Stimulated activated CD4-positive, alpha-beta T cell treated with anti-CD3 and anti-CD28 coated beads, Interleukin-1b, Interleukin-23, amount 100 ng/mL, for 48 hours (primary cell): ENCODE results near the gene LCN9.

ENCODE experiments used
- DNase-seq: peaks from one replicate; pipeline ENCODE4 v3.0.0-alpha.2; 2020

LCN9 gene

DNA sequence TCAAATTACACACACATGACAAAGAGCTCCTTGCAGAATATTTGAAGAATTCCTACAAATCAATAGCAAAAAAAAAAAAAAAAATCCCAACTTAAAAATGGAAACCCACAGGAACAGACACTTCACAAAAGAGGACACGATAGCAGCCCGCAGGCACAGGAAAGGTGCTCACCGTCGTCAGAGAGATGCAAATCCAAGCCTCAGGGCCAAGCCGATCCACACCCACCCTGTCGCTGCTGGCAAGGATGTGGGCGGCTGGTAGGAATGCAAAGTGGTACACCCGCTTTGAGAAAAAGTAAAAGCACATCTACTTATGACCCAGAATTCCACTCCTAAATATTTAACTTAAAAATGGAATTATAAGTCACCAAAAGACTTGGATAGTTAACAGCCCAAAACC is 10.8 kb downstream of the LCN9 start:
- DNase-seq, result no peak

DNA sequence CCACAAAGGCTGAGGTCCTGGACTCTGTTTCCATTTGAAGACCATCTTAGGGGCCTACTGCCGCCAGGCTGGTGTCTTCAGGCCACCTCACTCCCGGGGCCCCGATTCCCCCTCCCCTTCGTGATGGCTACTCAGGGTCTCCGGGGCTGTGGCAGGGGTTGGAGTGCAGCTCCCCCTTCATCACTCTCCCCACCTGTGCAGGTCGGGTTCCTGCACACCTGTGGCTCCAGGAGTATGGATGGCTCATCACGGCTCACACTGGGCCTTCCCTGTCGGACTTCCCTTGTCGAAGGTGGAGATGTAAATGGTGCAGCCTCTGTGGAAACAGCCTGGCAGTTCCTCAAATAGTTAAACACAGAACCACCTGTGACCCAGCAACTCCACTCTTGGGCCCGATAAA is 11.9 kb downstream of the LCN9 start:
- DNase-seq, result no peak

DNA sequence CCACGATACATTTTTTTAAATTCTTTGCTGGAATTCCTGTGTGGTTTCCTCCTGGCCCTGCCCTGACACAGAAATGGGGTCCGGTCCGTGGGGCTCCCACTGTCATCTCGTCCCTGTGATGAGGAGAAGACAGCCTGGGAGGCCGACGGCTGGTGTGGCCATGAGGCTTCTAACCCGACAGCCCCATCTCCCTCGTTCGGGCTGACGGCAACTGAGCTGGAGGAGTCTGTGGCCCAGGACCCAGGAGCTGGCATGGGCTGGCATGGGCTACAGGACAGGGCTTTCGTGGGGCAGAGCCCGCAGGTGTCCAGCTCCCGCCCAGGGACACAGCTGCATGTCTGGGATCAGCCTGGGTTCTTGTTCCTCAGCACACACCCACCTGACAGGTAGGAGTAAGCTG is 13.8 kb downstream of the LCN9 start:
- DNase-seq, result no peak

DNA sequence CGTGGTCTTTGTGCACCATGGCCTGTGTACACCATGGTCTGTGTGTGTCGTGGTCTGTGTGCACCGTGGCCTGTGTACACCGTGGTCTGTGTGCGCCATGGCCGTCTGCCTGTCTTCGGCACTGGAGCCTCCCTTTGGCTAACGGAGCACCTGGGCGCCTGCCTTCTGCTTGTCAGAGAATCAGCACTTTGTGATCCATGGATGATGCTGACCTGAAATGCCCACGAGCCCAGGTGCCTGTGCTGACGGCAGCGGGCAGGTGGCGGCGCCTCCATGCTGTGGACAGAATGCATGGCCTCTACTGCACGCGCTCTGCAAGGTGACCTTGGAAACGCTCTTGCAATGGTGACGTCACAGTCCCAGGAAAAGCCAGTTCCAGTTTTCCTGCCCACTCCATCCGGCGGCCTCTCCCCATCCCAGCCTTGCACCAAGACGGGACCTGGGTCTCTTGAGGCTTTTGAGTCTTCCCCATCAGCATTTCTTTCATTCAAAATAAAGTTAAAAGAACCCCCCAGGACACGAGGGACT is 14.6 kb downstream of the LCN9 start:
- no peak for DNase-seq

DNA sequence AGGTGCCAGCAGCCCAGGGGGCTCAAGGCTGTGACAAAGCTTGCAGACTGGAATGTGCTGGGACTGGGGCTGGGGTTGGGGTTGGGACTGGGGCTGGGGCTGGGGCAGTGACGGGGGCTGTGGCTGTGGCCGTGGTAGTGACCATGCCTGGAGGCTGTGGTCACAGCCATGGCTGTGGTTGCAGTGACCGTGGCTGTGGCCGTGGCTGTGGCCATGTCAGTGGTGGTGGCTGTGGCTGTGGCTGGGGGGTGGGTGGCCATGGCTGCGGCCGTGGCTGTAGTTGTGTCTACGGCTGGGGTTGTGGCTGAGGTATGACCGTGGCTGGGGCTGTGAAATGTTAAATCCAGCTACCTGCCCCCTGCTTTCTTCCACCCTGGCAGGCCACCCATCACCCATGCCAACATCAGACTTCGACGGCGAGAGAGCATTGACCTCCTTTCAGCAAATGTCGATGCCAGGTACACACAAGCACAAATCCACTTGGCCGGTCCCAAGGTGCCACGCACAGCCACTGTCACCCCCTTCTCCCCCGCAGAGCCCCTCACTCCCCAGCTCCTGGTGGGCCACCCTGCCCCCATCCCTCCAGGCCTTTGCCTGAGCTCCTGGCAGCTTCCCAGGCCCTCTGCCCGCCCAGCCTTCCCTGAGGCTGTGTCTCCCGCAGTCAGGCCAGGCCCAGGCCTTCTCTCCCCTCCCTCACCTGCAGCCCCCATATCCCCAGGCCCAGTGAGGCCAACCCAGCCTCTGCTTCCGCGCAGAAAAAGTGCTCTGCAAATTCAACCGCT is 15.3 kb downstream of the LCN9 start:
- DNase-seq, result no peak

DNA sequence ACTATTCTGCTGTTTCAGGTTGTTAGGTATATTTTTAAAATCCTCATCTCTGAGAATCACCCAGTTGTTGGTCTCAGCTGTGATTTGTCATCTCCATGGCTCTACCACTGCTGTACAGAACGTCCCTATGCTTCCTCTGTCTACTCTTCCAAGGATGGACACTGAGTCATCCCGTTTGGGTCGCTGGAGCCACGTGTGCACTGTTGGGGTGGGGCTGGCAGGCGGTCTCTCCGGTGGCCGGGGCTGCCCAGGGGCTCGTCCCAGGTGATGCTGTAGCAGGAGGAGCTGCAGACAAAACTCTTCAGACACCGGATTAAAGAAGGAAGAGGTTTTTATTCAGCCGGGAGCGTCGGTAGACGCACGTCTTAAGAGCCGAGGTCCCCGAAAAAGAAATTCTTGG is 16.9 kb downstream of the LCN9 start:
- no peak for DNase-seq

DNA sequence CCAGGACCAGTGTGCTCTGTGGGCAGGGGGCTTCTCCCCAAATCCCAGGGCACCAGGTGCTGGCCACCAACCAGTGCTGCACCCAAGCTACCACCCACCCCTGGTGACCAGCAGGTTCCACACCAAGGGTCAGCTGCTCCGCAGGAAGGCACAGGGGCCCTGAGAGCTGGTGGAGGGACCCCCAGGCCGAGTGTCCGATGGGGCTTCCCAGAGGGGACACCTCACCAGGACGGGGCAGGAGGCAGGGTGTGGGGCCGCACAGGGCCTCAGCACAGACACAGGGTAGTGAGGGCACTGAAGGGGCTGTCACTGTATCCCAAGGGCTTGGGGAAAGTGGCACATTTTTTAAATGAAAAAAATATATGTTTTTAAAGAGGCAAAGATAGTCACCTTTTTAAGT is 18.1 kb downstream of the LCN9 start:
- DNase-seq, result no peak

DNA sequence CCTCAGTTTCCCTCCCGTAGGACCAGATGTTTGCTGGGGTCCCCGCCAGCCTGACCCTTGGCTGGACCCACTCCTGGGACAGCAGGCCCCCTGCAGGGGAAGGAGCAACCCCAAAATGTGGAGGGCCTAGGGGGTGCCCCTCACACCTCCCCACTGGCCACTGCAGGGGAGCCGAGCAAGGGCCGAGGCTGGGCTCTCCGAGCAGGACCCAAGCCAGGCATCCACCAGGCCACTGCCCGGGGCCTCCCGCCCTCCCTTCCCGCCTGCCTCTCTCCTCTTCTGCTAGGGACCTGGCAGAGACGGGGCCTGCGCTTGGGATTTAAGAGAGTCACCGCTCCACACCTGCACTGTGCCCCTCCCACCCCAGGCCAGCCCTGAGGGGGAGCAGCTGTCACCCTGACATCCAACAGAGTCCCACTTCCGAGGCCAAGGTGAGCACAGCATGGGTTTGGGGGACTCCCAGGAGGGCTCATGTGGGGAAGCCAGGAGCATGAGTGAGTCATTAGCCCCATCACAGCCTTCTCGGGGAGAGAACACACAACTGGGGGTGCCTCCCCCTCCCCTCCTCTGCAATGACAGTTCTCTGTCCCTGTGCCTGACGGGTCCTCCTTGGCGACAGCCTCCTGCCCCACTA is 20.4 kb downstream of the LCN9 start:
- no peak for DNase-seq

DNA sequence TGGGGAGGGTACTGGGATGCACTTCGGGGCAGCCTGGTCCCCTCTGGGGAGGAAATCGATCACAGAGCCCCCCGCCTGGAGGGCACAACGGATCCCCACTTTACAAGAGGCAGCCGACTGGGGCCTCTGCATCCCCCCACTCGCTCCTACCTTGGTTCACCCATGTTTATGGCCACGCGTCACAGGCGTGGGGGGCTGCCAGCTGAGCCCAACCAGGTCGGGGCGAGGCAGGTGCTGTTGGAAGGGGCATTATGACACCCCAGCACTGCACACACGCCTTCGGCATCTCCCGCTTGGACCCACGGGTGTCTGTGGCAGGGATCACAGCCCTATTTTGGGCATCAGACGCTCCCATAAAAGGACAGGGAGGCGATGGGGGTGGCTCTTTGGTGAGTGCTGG is 21.6 kb downstream of the LCN9 start:
- DNase-seq, result no peak

DNA sequence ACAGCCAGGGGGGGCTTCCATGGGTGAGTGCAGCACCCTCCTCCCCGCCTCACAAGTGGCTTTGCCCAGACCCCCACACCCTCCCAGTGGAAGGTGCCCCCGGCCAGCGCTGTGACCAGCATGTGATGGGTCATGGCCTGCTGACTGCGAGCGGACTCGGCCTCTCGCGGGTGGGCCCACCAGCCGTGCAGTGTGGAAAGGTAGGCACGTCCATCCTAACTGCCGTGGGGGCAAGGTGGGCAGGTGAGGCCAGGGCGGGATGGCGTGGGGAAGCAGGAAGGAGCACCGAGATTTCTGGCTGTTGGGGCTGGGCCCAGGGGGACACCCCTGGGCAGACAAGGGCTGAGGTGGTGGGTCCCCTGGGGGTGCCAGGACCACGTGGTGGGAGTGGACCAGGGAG is 24.1 kb downstream of the LCN9 start:
- no peak for DNase-seq

DNA sequence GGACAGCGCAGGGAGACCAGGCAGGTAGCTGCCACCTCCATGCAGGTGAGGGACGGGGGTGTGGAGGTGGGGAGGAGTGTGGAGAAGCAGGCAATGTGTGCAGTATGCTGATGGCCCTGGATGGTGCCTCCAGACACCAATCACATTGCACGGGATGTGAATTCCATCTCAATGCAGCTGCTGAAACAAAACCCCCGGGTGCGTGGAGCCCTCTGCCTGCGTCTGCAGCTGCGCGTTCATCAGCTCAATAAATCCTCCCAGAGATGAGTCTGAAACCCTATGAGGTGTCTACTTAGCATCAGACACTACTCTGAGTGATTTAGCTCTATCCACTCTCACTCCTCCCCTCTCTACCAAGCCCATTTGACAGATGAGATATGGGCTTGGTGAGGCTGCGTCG is 25.9 kb downstream of the LCN9 start:
- no peak for DNase-seq

DNA sequence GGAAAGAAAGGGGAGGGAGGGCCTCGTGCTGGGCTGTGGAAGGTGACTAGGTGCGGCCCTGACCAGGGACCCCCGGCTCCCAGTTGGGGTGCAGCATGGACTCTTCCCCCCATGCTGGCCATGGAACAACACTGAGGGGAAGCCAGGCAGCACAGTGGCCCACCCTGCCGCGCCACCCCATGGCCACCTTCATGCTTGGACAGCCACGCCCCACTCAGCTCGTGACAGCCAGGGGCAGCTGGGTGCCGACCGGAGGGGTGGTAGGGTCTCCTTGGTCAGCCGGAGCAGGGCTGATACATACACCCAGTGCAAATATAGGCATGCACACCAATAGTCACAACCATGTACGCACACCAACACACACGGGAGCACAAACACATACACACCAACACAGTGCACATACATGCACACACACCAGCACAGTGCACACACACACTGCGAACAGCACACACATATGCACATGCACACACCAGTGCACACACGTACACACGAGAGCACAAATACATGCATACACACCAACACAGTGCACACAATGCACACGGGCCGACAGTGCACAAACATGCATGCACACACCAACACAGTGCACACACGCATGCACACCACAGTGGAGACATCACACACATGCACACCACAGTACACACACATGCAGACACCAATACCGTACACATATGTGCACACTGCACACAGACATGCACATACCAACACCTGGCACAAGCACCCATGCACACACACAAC is 27.9 kb downstream of the LCN9 start:
- no peak for DNase-seq

DNA sequence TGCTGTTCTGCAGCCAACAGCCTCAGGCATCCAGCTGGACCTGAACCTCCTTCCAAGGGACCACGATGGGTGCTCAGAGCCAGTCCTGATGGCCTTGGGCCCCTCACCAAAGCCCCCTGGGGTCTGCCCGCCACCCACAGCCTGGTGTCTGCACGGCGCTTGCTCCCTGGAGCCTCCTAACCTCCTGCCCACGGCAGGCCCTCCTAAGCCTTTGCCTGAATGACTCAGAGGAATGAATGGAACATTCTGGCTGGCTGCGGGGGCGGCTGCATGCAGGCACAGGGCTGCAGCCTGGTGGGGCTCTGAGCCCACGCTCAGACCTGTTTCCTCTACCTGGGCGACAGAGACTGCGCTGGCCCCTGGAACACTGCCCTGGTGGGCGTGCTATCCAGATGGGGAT is 29.3 kb downstream of the LCN9 start:
- DNase-seq, result no peak

DNA sequence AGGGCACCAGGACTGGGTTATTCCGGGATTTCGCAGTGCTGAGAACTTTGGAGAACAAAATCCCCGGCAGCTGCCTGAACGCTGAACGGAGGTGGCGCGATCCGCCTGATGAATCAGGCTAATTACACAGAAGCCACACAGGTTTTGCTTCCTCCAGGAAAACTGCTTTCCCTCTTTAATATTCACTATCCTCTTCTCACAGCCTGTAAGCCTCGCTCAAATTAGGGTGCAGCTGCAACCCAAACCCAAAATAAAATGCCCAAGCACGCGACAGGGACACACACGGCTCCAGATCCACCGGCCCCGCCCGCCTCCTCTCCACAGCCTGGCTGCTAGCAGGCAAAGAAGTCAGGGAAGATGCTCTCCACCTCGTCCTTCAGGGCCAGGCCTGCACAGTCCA is 30.2 kb downstream of the LCN9 start:
- no peak for DNase-seq

DNA sequence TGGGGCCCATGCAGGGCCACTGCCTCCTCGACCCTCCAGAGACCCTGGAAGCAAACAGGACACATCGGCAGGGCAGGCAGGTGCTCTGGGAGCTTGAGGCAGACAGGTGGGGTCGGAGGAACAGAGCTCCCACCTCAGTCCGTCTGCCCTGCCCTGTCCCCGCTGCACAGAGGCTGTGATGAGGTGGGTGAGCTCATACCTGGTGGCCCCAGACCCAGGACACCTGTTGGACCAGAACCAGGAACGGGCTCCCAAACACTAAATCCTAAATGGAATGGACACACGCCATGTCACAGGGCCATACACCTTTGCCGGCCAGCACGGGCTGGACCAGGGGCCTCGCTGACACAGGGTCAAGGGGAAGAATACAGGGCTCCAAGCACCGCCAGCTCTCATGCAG is 30.7 kb downstream of the LCN9 start:
- no peak for DNase-seq

DNA sequence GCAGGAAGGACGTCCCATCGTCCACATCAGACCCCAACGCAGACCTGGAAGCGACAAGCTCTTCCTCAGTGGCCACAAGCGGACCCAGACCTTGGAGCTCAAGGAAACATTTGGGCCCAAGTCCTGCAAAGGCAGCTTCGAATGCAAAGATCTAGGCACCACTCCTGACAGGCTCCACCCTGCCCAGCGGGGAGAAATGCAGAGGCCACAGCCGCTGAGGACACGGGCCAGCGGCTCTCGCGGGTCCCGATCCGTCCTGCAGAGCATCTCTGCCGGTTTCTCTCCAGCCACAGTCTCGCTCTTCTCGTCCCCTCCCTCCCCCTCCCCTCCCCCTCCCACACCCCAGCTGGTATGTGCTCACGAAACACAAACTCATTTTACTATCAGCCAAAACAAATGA is 31.3 kb downstream of the LCN9 start:
- DNase-seq, result no peak

DNA sequence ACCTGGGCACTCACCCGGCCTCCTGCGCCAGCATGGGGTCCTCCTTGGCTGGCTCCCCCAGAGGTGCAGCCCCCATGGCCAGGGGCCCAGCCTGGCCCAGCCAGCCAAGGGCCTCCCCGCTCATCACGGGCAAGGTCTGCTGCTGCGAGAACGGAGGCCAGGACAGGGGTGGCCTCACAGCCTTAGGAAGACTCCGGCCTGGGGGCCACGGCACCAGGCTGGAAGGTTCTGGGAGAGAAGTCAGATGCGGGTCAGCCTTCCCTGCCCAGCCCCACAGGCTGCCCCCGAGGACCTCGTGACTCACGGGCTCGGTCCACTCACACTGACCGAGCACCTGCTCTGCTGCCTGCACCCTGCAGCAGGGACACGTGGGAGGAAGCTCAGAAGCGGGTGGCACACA is 31.9 kb downstream of the LCN9 start:
- DNase-seq, result no peak

DNA sequence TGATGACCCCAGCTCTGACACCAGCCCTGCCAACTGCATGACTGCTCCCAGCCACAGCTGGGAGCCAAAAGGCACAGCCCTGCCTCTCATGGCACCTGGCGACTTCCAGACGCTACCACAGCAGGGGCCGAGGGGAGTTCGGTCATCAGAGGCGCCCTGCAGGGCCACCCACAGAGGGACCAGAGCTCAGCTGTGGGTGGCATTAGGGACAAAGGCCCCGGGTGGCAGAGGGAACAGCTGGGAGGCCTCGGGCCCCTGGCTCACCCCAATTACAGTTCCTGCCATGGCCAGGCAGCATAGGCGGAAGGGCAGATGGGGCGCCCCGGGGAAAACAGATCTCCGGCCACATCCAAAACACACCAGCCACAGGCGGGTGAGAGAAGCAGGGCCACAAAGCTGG is 32.5 kb downstream of the LCN9 start:
- no peak for DNase-seq

DNA sequence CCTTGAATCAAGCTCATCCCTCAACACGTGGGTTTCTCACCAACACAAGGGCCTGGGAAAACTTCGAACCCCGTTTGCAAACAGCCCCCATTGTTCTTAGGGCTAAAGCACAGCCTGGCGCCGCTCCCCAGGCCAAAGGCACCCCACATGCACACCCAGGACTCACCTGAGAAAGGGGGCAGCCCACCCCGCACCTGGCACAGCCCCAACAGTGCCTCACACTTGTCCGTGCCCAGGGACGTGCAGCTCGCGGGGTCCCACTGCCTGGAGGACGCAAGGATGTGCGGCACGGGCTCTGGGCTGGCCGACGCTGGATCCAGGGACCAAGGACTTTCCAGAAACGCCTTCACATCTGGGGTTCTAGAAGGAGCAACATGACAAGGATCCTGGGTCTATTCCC is 33.3 kb downstream of the LCN9 start:
- no peak for DNase-seq

DNA sequence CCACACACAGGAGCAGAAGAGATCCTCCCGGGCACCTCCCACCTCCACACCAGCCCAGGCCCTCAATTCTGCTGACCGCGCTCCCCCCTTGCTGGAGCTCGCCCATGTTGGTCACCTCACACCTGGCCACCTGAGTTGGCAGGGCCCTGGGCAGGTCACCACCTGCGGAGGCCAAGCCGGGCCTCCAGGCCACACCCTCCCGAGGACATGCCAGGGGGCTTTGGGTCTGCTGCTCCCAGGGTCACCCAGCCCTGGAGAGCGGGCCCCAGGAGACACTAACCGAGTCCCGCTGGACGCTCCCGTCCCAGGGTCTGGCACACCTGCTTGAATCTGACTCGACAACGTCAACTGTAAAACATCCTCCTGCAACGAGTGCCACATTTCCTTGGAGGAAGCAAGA is 34.1 kb downstream of the LCN9 start:
- DNase-seq, result no peak

DNA sequence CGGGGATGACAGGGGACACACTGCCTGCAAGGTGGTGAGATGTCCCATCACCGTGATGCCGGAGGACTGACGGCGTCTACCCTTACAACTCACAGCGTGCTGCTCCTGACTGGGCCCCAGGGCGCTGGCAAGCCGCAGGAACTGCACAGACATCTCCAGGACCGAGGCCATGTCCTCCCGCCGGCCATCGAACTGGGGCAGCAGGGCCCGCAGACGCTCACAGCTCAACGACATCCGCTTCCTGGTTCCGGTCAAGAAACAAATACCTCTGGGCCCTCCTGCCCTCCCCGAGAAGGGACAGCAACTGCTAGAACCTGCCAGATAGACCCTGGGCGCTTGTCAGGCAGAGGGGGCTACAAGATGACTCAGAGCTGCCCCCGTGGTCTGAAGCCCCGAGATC is 35.1 kb downstream of the LCN9 start:
- no peak for DNase-seq

DNA sequence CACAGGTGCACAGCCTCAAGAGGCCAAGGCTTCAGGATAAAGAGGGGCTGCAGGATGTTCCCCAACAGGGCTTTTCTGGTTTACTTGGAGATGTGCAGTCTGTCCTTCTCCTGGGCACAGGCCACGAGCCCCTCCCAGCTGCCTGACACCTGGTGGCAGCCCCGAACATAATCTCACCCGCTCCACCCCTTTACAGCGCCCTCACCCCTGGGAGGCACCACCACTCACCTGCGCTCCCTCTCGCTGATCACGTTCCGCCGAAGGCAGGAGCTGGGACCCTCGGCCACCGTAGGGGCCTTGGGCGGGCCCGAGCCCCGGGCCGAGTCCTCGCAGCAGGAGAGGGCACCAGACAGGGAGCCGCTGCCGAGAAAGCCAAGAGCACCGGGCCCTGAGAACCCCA is 35.7 kb downstream of the LCN9 start:
- no peak for DNase-seq

DNA sequence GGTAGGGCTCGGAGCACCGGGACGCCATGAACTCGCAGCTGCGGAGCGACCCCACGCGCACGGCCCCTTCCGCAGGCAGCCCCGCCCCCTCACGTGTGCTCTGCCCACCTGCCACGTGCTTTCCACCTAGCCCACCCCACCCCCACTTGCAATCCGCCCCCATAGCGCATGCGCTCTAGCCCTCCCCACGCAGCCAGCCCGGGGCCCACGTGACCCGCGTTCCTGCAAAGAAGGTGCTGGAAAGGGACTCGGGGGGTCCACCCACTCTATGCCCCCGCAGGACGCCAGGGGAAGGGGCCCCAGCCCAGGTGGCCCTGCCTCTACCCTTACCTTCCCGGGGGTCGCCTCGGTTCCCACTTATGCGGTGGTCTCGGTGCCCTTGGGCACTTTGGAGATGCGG is 36.3 kb downstream of the LCN9 start, which contains the start of gene SOHLH1:
SOHLH1 (minus strand) TSS at position 42 of the 400 bp plus-strand sequence; CDS start at position 28, 14 bp downstream.
- DNase-seq, result no peak

DNA sequence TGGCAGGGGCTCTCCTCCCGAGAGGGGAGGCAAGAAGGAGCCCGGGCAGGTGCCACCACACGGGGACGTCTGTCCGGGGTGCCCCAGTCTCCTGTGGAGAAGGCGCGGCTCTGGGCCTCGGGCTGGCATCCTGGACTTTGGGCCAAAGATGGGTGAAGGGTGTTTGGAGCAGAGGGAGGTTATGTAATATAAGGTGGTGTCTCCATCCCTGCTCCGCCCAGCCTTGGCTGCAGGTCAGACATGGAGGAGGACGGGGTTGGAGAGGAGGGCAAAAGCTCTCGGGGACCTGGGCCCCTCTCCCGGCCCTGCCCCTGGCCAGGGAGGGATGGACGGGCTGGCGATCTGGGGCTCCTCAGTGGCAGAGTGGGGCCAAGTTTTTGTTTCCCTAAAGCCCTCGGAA is 37.4 kb downstream of the LCN9 start:
- no peak for DNase-seq
